HG03139 (cell line): ENCODE results near the gene MYO9B.

Experiments used
- ATAC-seq: cut with Tn5 transposase; IDR thresholded peaks from one replicate; pipeline ENCODE4 v1.9.1; 2021; ENCODE audit not compliant: unreplicated experiment

Gene MYO9B

DNA sequence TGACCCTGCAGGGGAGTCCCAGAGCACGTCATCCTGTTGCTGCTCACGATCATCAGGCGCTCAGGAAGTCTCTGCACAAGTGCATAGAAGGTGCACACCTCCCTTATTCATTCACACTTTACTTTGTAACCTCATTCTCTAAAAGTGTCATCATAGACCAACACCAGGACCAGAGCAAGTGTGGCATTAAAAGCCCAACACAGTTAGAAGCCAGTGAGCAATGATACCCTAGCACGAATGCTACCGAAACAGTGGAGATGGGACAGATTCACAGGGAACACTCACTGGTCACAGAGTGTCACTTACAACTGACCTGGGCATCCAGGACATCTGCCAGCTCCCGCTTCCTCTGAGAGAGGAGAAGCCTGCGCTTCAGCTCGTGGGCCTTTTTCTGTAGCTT lies 17.3 kb upstream of the MYO9B start:
- no peak for ATAC-seq

DNA sequence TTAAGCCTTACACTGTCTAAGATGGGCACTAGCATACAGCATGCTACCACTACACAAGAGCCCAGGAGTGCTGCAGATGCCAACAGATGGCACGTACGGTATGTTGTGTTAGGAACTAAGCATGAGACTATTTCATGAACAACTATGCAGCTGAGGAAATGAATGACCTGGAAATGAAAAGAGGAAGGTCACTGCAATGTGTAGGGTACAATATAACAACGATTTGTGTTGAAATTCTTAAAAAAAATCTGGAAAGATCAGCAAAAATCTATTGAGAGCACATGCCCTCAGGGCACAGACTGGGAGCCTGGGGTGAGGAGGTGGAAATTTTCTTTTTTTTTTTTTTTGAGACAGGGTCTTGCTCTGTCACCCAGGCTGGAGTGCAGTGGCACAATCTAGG lies 14.8 kb upstream of the MYO9B start:
- no peak for ATAC-seq

DNA sequence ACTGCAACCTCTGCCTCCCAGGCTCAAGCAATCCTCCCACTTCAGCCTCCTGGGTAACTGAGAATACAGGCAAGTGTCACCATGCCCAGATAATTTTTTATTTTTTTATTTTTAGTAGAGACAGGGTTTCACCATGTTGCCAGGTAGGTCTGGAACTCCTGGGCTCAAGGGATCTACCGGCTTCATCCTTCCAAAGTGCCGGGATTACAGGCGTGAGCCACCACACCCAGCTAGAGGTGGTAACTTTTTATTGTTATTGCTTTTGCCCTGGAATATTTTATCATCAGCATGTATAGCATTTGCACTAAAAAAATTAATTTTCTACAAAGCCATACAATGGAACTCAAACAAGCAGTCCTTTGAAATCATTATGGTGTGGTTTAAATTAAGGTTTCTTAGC lies 14.4 kb upstream of the MYO9B start:
- no peak for ATAC-seq

DNA sequence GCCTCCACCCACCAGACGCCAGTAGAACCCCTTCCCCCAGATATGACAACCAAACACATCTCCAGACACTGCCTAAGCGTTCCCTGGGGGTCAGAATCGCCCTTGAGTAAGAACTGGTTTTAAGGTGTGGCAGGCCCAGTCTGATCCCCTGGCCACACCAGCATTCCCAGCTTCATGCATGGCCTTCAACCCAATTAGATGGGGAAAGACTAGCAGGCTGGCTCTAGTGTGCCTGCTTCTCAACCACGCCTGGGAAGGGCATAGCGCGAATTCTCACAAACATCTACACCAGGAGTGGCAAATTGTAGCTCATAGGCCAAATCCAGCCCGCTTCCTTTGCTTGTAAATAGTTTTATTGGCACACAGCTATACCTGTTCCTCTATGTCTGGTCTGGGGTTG lies 13.9 kb upstream of the MYO9B start:
- ATAC-seq, result no peak

DNA sequence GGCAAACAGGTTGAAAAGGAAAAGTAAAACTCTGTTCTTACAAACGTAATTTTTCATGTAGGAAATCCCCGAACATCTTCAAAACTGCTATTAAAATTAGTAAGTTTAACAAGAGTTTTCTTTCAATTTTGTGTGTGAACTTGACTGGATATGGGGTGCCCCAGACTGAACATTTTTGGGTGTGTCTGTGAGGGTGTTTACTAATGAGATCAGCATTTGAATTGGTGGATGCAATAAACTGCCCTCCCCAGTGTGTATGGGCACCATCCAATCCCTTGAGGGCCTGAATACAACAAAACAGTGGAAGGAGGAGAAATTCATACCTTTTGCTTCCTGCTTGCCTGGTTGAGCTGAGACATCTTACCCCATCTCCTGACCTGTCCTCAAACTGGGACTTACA lies 12.1 kb upstream of the MYO9B start:
- no peak for ATAC-seq

DNA sequence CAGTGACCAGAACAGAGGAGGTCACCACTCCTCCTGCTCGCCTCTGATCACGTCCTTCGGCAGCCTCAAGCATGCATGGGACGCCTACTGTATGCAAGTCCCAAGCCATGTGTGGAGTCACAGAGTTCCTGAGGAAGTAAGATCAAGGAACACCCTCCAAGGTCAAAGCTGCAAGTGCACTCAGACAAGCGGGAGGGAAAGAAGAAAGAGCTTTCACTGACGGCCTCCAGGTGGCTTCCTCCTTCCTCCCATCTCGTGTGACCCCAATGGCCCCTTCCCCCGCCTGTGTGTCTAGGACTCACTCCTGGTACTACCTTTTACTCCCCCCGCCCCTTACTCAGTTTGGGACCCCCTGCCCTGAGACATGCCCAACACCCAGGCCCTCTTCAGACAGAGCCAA lies 6.4 kb upstream of the MYO9B start:
- no peak for ATAC-seq

DNA sequence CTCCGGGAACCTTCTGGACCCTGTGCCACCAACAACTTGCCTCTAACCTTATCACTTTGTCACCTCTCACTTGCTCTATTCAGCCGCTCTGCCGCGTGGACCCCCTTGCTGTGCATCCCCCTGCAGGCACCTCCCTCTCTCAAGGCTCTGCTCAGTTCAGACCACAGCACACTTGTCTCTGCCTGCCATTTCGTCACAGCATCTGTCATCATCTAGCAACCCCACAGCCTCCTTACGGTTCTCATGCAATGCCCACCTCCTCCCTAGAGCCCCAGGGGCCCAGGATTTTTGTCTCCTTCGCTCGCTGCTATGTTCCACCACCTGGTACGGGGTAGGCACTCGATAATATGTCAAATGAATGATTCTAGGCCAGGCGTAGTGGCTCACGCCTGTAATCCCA lies 5.2 kb upstream of the MYO9B start:
- ATAC-seq, result no peak

DNA sequence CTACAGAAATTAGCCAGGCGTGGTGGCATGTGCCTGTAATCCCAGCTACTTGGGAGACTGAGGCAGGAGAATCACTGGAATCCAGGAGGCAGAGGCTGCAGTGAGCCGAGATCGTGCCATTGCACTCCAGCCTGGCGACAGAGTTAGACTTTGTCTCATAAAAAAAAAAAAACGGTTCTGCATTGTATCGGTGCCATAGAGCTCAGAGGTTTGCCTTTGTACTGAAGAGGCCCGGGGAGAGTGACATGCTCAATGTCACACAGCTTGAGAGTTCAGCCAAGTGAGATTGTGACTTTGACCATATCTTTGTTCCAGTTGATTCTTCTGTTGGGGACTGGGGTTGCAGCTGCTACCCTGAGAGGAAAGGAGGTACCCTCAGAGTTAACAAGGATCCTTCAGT lies 4.7 kb upstream of the MYO9B start:
- ATAC-seq, result no peak

DNA sequence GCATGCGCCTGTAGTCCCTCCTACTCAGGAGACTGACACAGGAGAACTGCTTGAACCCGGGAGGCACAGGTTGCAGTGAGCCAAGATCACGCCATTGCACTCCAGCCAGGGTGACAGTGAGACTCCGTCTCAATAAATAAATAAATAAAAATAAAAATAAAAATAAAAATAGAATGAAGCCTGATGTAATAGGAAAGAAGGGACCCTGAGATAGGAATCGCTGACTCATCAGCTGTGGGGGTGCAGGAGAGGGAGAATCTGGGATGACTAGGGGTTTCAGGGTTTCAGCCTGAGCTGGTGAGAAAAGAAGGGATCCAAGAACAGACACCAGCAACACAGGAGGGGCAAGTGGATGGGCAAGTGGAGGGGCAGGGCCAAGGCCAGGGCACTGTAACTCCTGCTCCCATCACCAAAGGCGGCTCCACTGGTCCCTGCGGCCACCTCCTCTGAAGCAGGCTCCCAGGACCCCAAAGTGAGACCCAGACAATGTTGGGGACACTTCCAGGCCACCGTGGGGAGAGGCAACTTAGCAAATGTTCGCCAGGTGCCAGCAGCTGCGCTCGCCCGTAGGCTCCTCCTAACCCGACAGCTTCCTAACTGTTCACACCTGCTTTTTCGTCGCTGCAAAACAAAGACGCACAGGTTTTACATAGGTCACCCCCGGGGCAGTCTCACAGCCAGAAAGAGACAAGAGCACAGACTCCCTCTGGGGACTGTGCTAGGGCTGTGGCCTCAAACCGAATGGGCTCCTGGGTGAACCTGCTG lies 1.5 kb upstream of the MYO9B start:
- no peak for ATAC-seq

DNA sequence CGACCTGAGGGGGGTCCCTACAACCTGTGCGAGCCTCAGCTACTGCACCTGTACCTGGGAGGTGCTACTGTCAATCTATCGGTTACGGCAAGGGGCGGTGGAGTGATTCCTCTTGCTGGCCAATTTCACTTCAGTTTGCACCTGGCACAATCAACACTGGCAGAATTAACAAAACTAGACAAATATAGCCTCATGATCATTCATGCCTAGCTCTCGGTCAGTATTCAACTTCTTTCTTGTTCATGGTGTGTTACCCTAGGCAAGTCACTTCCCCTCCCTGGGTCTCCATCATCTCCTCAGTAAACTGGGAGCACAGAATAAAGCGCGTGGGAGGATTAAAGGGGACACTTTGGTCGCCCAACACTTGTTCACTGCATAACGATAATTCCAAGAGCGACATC lies 943 bp upstream of the MYO9B start:
- ATAC-seq, result no peak

DNA sequence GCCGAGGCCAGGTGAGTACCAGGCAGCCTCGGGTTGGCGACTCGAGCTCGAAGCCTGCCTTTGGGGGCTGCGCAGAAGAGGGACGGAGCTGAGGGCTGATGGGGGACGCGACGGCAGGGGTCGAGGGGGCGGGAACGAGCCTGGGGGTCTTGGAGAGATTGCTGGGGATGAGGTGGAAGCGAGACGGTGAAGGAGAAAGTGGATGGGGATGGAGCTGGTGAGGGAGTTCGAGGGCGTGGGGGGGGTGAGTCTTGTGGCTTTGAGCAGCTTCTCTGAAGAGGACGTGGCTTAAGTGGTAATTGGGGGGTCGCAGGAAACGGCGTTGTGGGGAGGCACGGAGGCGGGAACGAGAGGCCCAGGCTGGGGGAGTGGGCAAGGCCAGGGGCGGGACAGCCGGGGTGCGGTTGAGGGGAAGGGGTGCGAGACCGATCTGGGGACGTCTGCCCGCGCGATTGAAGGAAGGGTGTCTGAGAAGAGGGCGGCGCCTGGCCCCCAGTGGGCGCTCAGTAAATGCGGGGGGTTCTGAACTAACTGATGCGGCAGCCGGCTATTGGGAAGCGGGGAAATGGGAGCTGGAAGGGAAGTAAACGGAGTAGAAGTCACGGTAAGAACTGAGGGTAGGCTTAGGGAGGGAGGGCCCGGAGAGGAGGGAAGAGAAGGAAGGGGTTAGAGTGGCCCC lies 426 bp downstream of the MYO9B start:
- ATAC-seq, result no peak

DNA sequence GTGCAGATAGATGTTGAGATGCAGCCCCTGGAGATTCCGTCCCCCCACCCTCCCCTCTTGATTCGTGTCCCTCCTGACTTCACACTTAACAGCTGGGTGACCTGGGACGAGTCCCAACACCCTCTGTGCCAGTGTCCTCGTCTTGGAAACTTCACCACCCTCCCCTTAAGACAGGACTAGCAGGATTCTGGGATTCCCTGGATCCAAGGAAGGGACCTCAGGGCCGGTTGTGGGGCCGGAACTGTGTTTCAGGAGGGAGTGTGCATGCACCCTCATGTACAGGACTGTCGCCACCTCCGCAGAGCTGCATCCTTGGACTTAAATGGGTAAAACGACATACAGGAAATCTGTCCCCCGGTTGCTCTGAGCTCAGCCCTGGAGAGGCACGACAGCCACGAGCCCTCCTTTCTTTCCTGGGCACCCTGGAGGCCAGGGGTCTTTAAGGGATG lies 990 bp downstream of the MYO9B start:
- no peak for ATAC-seq

DNA sequence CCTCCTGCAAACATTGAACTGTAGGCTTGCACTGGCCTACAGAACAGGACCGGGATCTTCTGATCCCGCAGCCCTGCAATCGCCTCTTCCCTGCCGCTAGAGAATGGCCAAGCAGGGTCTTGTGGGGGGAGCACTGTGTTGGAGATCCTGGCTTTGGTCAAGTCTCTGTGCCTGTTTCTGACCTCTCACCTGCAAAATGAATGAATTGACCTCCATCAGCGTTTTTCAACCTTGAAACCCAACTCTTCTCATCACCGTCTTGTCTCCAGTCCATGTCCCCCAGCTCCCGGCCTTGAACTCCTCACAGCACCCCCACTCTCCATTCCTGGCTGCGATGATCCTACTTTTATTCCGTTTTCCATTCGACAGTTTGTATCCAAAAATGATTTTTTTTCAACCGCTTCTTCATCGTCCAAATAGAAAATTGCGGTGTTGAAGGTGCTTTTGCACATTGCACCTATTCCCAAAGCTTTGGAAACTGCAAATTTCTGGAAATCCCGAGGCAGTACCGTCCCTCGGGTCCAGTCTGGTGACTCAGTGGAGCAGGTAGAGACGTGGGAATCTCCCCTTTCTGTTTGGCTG lies 2.0 kb downstream of the MYO9B start:
- no peak for ATAC-seq

DNA sequence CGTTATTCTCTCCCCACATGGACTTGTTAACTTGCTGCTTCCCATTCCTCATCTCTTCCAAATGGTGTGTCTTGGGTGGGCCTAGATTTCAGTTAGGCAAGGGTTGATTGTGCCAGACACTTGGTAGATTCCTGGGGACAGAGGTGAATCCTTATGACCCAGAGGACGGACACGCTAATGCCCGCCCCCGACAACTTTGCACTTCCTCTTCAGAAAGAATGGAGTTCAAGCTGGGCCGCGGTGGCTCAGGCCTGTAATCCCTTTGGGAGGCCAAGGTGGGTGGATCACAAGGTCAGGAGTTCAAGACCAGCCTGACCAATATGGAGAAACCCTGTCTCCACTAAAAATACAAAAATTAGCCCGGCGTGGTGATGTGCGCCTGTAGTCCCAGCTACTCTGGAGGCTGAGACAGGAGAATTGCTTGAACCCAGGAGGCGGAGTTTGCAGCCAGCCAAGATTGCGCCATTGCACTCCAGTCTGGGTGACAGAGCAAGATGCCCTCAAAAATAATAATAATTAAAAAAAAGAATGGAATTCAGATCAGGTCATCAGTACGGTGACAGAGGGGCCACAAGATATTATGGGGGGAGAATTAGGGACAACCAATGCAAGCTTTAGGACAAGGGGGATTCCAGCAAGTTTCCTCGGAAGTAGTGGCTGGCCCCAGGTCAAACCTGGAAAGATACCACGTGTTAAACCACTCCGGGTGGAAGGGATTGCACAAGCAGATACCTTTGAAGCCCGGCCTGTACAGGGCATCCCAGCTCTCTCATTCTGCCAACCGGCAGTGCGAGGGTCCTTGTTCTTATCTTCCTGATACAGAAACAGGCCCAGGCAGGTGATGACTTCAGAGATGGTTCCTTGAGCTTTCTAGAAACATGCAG lies 2.7 kb downstream of the MYO9B start:
- no peak for ATAC-seq

DNA sequence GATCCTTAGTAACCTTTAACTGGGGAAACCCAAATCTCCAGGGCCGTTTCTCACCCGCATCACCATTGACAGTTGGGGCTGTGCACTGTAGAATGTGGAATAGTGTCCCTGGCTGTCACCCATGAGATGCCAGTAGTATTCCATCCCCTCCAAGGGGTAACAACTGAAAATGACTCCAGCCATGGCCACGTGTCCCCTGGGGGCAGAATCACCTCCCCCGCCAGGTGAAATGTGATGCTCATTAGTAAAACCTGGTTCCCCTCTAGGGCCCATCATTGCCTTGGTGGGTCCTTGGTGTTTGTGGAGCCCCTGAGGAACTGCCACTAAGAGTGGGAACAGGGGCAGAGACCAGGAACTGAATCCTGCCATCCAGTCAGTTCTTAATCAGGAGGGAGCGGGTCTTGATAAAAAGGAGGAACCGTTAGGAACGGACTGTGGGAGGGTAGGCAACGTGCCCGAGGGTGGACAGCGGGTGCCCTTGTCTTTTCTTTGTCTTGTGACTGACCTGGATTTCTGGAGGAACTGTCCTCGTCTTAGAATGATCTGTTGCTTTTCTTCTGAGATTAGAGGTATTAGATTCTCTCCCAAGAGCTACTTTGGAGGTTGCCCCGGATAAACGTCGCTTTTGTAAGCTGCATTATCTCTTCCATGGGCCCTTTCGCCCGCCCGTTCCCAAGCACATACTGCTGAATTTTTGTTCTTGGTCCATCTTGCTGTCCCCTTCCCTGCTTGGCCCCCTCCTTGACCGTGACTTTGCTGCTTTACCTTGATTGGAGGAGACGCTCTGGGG lies 3.5 kb downstream of the MYO9B start:
- no peak for ATAC-seq

DNA sequence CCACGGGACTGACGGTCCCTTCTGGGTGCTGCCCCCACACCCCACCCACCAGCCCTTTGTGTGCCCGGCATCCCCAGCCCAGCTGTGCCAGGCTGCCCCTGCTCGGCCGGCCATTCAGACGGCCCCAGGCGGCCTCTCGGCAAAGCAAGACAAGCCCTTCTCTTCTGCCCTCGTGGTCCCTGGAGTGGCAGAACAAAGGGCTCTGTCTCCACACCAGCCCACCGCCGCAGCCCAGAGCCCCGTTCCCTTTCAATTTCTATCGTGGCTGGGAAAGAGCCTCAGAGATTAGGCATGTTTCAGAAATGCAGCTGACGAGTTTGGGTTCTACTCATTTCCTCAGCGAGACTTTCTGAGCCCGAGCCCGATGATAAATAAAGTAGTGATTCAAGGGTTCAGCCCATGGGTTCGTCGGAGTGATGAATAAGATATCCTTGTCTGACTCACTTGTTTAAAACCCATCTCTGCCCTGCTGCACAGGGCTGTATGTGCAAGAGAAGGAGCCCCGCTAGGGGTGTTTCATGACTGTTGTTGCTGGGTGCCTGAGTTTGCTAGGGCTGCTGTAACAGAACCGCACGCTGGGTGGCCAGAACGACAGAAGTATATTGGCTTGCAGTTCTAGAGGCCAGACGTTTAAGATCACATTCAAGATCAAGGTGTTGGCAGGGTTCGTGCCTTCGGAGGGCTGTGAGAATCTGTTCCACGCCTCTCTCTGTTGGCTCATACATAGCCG lies 4.3 kb downstream of the MYO9B start:
- no peak for ATAC-seq

DNA sequence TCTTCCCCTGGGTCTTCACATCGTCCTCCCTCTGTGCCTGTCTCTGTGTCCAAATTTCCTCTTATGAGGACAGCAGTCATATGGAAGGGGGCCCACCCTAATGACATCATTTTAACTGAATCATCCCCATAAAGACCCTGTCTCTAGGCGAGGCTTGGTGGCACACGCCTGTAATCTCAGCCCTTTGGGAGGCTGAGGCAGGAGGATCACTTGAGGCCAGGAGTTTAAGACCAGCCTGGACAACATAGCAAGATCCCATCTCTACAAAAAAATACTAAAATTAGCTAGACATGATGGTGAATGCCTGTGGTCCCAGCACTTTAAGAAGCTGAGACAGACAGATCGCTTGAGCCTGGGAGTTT lies 4.8 kb downstream of the MYO9B start:
- ATAC-seq, result no peak

DNA sequence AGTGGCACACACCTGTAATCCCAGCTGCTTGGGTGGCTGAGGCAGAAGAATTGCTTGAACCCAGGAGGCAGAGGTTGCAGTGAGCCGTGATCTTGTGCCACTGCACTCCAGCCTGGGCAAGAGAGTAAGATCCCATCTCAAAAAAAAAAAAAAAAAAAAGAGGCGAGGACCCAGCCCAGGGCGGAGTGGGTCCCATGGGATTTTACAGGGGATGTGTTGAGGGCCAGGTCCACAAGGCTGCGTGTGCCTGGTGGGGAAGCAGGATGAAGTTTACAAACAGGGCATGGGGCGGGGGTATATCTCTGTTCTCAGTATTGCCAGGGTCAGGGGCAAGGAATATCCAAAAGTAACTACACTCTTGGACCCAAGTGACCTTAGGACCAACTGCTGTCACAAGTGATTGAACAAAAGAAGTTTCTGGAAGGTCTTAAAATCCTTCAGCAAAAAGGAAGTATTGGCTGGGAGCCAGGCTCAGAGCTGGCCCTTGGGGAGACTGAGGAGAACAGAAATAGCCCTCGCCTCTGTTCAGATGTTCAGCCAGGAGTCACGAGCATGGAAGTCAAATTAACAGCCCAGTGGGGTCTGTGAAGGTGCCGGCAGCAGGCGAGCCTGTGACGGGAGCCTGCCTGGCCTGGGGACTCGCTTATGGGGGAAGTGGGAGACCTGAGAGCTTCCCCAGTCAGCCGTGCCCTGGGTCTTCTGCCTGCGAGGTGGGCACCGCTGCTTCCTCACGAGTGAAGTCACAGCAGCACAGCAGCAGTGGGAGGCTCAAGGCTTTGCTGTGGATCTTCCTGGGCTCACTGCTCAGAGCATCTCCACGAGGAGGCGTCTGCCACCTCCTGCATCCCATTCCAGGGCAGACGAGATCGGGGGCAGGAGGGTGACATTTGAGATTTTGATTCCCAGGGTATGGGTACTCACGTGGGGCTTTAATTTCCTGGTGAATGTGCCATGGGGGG lies 6.4 kb downstream of the MYO9B start:
- no peak for ATAC-seq

DNA sequence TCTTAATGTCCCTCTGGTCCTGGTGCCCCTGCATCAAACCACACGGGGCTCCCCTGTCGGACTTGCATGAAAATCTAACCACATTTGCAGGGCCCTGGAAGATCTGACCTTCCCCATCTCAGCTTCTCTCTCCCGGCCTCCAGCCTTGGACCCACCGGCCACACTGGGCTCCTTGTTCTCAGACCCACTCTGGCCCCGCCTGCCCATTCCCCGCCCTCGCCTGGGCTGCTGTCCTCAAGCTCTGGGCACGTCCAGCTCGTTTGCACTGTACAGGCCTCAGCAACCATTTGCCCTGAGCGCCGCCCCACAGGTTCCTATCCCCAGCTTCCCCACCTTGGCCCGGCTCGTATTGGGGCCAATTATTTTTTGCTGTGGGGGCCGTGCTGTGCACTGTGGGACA lies 10.5 kb downstream of the MYO9B start:
- ATAC-seq, result no peak
